NAMALWA (cell line): ENCODE measurements around the gene MAPK9.

Source experiments
- DNase-seq: peaks from one replicate; pipeline ENCODE4 v3.0.0-alpha.2; 2015; ENCODE audit warnings: low spot score

MAPK9 gene

GRCh38 chr5:180294913-180295555 is 3.2 kb upstream of the MAPK9 start:
- no peak for DNase-seq

- DNase-seq: no peak
These were observed 2.5 kb upstream of the MAPK9 start for GRCh38 chr5:180294411-180294810.

DNA sequence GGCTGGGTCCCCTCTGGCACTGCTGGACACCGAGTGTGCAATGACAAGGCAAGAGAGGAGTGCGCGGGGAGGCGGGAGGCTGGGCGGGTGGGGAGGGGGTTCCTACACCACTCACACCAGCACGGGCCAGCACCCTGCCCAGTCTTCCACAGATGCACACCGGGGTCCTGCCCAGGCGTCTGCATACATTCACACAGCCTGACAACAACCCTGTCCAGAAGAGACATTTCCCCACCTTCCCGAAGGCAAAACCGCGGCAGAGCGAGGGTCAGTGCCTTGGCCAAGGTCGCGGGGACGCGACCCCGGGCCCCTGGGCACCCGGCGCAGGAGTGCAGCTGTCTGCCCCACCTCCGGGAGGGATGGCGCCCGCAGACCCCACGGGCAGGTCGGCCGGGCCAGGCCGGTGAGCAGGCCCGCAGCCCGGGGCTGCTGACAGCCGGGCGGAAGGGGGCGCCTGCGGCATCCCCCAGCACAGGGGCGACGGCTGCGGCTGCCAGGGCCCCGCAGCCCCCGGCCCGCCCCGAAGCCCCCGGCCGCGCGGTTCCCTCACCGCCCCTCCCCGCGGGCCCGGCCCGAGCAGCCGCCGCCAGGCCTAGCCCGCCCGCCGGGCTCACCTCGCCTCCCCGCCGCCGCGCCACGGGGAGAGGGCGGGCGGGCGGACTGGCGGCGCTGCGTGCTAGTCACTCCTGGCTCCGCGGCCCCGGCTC is 496 bp downstream of the MAPK9 start:
- DNase-seq: peak; percentile 52

- no peak for DNase-seq
These were observed 1.2 kb downstream of the MAPK9 start for GRCh38 chr5:180290568-180291233.

DNA sequence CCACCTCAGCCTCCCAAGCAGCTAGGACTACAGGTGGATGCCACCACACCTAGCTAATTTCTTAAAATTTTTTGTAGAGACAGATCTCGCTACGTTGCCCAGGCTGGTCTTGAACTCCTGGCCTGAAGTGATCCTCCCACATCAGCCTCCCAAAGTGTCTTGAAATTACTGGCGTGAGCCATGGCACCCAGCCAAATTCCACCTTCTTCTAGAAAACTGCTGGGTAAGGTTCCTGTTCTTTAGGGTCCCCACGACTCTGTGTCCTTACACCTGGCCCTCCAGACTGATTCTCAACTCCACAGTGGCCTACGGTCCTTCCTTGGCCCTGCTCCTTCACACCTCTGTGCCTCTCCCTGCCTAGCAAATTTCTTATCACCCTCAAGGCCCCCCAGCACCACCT is 1.9 kb downstream of the MAPK9 start:
- no peak for DNase-seq

DNA sequence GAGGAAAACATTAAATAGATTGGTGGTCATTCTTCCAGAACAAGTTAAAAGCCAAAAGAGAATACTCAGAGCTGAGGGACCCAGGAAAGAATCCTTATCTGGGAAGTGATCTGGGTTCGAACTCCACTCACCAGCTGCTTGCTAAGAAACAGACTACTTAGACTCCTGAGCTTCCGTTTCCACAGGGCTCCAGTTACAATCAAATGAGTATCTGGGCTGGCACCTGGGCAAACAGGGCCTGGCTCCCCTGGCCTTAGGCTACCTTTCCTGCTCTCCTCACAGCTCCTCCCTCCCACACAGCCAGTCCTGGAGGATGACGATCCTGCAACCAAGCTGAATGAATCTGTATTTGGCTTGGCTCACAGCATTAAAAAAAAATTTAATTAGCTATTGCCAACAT is 2.5 kb downstream of the MAPK9 start:
- DNase-seq: no peak

- no peak for DNase-seq
These were observed 4.0 kb downstream of the MAPK9 start for GRCh38 chr5:180287868-180288267.

- DNase-seq: no peak
These were observed 4.5 kb downstream of the MAPK9 start for GRCh38 chr5:180287404-180287803.

- DNase-seq: no peak
These were observed 7.7 kb downstream of the MAPK9 start for GRCh38 chr5:180284149-180284548.

- DNase-seq: no peak
These were observed 8.8 kb downstream of the MAPK9 start for GRCh38 chr5:180283026-180283615.

GRCh38 chr5:180282281-180282680 is 9.6 kb downstream of the MAPK9 start:
- no peak for DNase-seq

DNA sequence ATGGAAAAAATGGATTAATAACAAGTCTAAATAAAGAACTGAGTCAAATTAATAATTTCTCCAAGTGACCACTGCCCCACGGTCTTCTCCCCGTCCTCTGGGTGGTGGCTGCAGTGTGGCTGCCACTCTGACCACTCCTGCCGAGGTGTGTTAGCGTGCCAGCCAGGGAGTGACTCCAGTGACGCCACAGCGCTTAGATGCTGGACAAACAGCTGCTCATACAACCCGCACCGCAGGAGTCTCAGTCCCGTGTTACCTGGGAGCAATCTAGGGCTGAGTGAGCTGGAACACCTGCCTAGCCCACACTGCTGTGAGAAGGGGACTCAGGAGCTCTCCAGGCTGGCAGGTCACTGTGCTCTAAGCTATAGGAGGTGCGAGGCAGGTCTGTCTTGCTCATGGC is 10.2 kb downstream of the MAPK9 start:
- DNase-seq: no peak

GRCh38 chr5:180274695-180275094 is 17.2 kb downstream of the MAPK9 start:
- no peak for DNase-seq

GRCh38 chr5:180271221-180271620 is 20.7 kb downstream of the MAPK9 start:
- no peak for DNase-seq

DNA sequence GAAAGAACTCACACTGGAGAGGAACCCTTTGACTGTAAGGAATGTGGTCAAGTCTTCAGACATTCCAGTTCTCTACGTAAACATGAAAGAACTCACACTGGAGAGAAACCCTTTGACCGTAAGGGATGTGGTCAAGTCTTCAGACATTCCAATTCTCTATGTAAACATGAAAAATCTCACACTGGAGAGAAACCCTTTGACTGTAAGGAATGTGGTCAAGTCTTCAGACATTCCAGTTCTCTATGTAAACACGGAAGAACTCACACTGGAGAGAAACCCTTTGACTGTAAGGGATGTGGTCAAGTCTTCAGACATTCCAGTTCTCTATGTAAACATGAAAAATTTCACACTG is 32.6 kb downstream of the MAPK9 start:
- DNase-seq: no peak

DNA sequence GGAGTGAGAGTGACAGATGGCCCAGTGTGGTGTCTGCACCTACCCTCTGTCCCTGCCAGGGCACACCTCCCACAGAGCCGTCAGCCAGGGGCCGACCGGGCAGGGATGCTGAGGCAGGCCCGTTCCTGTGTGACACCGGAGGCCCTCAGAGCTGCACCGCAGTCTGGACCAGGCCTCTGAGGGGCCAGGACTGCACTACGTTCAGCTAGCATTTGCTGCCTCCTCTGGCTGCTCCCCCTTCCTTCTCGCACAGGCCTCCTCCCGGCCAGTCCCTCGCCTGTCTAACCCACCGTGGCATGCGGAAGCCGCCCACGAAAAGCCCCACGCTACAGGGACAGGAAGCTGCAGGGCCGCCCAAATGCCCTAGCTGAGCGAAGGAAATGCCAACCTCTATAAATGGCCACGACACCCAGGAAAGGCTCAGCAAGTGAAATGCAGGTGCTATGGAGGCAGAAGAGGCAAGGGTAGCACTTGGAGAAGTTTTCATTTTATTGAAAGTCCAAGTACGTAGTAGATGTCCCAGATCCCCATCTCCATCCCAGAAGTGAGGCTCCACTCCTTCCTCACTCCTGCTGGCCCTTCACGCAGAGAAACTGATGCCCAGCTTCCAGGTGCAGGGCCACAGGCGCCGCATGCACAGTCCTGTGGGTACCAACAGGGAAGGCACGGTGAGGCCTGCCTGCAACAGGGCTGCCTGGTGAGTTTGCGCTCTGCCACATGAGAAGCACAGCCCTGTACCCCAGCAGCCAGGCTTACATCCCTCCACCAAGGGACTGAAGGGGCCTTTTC is 38.7 kb downstream of the MAPK9 start:
- DNase-seq: no peak

DNA sequence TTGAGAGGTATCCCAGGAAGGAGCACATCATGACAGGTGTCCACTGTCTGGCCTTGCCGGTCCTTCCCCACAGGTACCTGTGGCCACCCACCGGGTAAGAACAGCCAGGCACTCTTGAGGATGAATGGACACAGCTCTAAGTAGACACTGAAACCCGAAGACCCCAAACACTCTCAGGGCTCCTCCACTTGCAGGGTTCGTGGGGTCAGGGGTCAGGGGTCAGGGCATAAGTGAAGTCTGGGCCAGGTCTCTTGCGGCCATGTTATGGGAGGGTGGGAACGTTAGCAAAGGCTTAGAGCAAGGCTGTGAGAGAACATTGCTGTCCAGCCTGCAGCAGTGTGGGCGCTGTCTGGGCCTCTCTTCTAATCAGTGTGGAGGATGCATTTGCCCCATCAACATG is 40.0 kb downstream of the MAPK9 start:
- no peak for DNase-seq

DNA sequence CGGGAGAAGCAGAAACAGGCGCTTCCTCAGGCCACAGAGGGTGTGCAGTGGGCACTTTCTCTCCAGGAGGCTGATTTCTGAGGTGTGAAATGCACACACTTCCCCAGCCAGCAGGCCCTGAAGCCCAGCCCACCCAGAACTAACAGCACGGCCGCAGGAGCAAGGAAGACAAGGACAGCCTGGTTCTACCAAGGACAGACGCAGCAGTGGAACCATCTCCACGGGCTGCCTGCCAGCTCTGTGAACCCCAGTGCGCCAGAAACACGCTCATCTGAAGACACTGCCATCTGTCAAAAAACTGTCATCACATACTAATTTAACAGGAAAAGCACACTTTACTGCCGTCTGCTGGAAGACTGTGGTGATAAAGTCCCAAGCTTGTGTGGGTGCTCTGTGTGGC is 40.7 kb downstream of the MAPK9 start:
- no peak for DNase-seq

GRCh38 chr5:180250329-180250728 is 41.6 kb downstream of the MAPK9 start:
- no peak for DNase-seq

- no peak for DNase-seq
These were observed 50.3 kb downstream of the MAPK9 start for GRCh38 chr5:180241600-180241999.

DNA sequence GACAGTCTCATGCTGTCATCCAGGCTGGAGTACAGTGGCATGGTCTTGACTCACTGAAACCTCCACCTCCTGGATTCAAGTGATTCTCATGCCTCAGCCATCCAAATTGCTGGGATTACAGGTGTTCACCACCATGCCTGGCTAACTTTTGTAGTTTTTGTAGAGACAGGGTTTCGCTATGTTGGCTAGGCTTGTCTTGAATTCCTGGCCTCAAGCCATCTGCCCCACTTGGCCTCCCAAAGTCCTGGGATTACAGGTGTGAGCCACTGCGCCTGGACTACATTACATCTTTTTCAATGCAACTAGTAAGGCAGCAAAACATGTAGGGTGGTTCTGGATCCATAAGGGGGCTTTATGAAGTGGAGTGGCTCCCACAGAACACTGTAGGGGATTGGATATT is 53.3 kb downstream of the MAPK9 start:
- DNase-seq: no peak

GRCh38 chr5:180235846-180236245 is 56.0 kb downstream of the MAPK9 start:
- DNase-seq: no peak
